ENCODE measurements around the gene FGFR4. TPM values are rescaled to one million over a fixed set of nuclear protein-coding genes. Genes with fewer than 3 reads are reported as not detected.

Gene FGFR4
- total RNA-seq, 4 donors from 2014 or later: 0.13 to 8.0 (median 1.1) TPM

DNA sequence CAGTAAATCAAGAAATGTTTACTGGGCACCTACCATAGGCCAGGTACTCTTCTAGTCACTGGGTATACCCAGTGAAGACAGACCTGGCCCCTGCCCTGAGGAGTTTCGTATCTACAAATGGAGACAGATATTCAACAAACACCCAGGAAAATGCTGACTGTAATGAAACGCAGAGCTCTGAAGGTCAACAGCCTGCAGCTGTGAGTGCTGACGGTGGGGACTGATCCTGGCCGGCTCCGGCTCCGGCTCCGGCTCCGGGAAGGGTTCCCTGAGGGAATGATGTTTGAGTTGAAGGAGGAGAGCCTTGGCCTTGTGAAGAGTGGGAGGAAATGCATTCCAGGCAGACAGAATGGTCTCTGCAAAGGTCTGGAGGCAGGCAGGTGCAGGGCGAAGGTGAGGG is 23.1 kb downstream of the FGFR4 start:
- TF ChIP-seq, protein P1, sequence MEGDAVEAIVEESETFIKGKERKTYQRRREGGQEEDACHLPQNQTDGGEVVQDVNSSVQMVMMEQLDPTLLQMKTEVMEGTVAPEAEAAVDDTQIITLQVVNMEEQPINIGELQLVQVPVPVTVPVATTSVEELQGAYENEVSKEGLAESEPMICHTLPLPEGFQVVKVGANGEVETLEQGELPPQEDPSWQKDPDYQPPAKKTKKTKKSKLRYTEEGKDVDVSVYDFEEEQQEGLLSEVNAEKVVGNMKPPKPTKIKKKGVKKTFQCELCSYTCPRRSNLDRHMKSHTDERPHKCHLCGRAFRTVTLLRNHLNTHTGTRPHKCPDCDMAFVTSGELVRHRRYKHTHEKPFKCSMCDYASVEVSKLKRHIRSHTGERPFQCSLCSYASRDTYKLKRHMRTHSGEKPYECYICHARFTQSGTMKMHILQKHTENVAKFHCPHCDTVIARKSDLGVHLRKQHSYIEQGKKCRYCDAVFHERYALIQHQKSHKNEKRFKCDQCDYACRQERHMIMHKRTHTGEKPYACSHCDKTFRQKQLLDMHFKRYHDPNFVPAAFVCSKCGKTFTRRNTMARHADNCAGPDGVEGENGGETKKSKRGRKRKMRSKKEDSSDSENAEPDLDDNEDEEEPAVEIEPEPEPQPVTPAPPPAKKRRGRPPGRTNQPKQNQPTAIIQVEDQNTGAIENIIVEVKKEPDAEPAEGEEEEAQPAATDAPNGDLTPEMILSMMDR (IDR thresholded peaks at IDR 0.05): no peak
- no peak for TF ChIP-seq POLR2A (IDR thresholded peaks at IDR 0.05)
- DNase-seq (ENCODE audit: low spot score in 2 of 2): no peak
- WGBS, 2 donors: 59 to 66% methylated on average over 9 of the region's 9 CpGs
- intact Hi-C loops (cut with DNase I; ENCODE audit: low total_unique reads): loop anchor here (10.0 kb wide), 1 partner anchor 195 kb away; the partner anchor contains the start of genes PRELID1 and RAB24
- H3K4me3 ChIP-seq (ENCODE audit: low read depth, poor library complexity, severe bottlenecking): no peak overlapping the region

- 20% methylated on average over 12 of the region's 12 CpGs for WGBS, 2 donors
- intact Hi-C loops (cut with DNase I; ENCODE audit: low total_unique reads): loop anchor here (10.0 kb wide), 1 partner anchor 193 kb away; the partner anchor contains the start of genes PRELID1 and RAB24
- TF ChIP-seq, protein P1 (IDR thresholded peaks at IDR 0.05): peak in 1 of 3 donors; percentile 74
- no peak for TF ChIP-seq POLR2A (IDR thresholded peaks at IDR 0.05)
- DNase-seq (ENCODE audit: low spot score in 2 of 2): peak in 1 of 2 donors; percentile 91
- no peak overlapping the region for H3K4me3 ChIP-seq (ENCODE audit: low read depth, poor library complexity, severe bottlenecking)
Measured at GRCh38 chr5:177111720-177112394, 25.1 kb downstream of the FGFR4 start.

GRCh38 chr5:177112589-177113220 is 26.0 kb downstream of the FGFR4 start:
- 63 to 68% methylated on average over 5 of the region's 5 CpGs for WGBS, 2 donors
- intact Hi-C loops (cut with DNase I; ENCODE audit: low total_unique reads): loop anchor here (10.0 kb wide), 1 partner anchor 192 kb away; the partner anchor contains the start of genes PRELID1 and RAB24
- TF ChIP-seq POLR2A (IDR thresholded peaks at IDR 0.05): no peak
- TF ChIP-seq, protein P1 (IDR thresholded peaks at IDR 0.05): no peak
- no peak for DNase-seq (ENCODE audit: low spot score in 2 of 2)
- H3K4me3 ChIP-seq (ENCODE audit: low read depth, poor library complexity, severe bottlenecking): no peak overlapping the region

DNA sequence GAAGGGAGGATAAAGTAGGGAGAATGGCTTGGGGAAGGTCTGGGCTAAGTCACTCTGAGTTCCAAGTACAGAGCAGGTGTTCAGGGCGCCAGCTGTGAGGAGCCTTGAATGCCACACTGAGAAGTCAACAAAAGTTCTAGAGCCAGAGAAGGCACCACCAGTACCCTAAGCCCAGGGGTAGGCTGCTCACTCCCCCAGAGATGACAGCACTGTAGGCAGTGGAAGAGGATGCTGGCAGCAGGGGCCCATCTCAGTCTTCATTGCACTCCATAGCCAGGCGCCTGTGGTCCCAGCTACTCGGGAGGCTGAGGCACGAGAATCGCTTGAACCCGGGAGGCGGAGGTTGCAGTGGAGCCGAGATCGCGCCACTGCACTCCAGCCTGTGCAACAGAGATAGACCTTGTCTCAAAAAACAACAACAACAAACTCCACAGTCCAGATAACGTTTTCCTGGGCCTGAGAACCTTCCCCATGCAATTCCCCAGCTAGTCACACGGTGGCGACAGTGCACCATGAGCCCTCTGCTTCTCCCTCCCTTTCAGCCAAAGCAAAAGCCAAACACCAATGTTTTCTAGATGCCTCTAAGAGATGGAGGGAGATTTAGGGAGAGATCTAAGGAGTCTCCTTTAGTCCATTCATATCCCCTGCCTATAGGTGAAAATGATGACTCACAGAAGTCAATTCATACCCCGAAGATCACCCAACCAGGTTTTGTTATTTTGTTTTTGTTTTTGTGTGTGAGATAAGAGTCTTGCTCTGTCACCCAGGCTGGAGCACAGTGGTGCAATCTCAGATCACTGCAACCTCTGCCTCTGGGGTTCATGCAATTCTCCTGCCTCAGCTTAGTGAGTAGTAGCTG is 27.1 kb downstream of the FGFR4 start:
- 17% methylated on average over 14 of the region's 14 CpGs for WGBS, 2 donors
- no peak overlapping the region for H3K4me3 ChIP-seq (ENCODE audit: low read depth, poor library complexity, severe bottlenecking)
- TF ChIP-seq, protein P1 (IDR thresholded peaks at IDR 0.05): peak in 2 of 3 donors; percentile 70 to 98
- TF ChIP-seq POLR2A (IDR thresholded peaks at IDR 0.05): no peak
- intact Hi-C loops (cut with DNase I; ENCODE audit: low total_unique reads): loop anchor here (10.0 kb wide), 1 partner anchor 191 kb away; the partner anchor contains the start of genes PRELID1 and RAB24
- peak; percentile 75 to 95 for DNase-seq (ENCODE audit: low spot score in 2 of 2)

DNA sequence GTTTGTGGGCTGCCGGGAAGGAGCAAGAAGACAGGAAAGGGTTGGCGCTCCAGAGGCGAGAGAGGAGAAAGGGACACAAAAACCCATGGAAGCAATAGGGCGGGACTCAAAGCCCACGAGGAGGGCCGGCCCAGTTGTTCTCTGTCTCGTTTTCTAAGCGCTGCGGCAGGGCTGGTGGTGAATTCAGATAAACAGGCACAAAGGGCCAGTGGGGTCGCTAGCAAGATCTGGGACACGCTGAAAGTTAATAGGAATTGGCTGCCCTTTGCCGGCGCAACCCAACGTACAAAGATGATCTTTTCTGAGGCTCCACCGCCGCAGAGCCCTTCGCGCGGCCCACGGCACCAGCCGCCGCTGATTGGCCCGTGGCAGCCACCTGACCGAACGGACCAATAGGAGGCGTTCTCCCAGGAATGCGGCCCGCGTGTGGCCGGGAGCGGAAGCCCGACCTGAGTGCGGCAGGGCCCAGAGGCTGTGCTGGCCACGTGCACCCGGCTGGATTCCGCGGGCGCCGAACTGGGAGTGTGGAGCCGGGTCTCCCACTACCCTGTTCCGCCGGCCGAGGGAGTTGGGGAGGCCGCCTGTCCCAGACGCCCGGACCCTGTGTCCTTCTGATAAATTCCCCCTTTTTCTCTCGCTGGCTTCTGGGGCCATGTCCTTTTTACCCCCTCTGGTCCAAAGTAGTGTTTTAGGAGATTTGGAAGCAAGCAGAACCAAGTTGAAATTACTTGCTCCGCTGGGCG is 30.1 kb downstream of the FGFR4 start:
- TF ChIP-seq, protein P1 (IDR thresholded peaks at IDR 0.05): no peak
- no peak for TF ChIP-seq POLR2A (IDR thresholded peaks at IDR 0.05)
- DNase-seq (ENCODE audit: low spot score in 2 of 2): peak; percentile 79 to 97
- no peak overlapping the region for H3K4me3 ChIP-seq (ENCODE audit: low read depth, poor library complexity, severe bottlenecking)
- 29 to 35% methylated on average over 27 to 39 of the region's 49 CpGs for WGBS, 2 donors
- intact Hi-C loops (cut with DNase I; ENCODE audit: low total_unique reads): loop anchor here (10.0 kb wide), 1 partner anchor 188 kb away; the partner anchor contains the start of genes PRELID1 and RAB24

Data from lower leg skin (tissue), 4 donors.